ENCODE data around the gene PPP4R1.

Gene PPP4R1

GRCh38 chr18:9594823-9595596 is 19.3 kb downstream of the PPP4R1 start:
- DNase-seq = no peak

DNA sequence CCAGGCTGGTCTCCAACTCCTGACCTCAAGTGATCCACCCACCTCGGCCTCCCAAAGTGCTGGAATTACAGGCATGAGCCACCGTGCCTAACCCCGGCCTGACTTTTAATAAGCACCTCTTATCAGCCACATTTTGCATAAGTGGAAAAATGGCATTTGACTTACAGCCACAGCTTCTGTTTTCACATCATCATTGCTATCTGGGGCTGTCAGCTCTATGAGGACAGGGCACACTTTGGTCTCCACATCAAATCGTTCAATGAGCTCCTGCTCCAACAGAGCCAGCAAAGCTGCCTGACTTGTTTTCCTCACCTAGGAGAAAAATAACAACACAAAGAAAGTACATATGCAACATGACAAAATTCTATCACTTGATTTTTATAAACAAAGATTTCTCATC is 26.4 kb downstream of the PPP4R1 start:
- no peak for DNase-seq

DNA sequence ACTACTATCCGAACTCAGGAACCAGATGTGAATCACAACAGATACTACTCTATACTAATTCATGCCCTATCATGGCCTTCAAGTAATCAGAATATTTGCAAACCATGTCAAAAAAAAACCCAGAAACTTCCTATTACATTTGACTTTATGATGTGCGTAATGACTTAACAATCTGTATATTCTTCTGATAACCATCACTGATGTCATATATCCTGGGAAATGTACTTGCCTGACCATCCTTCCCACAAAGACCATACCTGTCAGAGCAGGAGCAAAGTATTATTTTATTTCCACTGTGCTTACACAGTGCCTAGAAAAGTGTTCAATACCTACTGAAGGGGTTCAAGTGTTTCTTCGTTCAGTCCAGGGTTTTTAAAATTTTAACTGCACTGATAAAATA is 27.5 kb downstream of the PPP4R1 start:
- no peak for DNase-seq

GRCh38 chr18:9581667-9582066 is 32.7 kb downstream of the PPP4R1 start:
- DNase-seq = no peak

GRCh38 chr18:9578306-9578705 is 36.1 kb downstream of the PPP4R1 start:
- no peak for DNase-seq

DNA sequence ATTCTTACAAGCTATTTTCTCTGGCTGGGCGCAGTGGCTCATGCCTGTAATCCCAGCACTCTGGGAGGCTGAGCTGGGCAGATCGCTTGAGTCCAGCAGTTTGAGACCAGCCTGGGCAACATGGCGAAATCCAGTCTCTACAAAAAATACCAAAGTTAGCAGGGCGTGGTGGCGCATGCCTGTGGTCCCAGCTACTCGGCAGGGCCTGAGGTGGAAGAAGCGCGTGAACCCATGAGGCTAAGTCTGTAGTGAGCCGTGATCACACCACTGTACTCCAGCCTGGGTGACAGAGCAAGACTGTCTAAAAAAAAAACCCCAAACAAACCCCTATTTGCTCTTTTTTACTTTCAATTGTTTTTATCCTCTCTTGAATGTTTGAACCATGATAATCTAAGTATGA is 37.0 kb downstream of the PPP4R1 start:
- no peak for DNase-seq

- peak in 10 of 14 donors; percentile 3 to 41 (median 12) for DNase-seq
Observed at GRCh38 chr18:9575558-9575957, 38.8 kb downstream of the PPP4R1 start.

- no peak for DNase-seq
Observed at GRCh38 chr18:9574473-9575115, 39.8 kb downstream of the PPP4R1 start.

- DNase-seq = no peak
Observed at GRCh38 chr18:9571546-9571945, 42.8 kb downstream of the PPP4R1 start.

DNA sequence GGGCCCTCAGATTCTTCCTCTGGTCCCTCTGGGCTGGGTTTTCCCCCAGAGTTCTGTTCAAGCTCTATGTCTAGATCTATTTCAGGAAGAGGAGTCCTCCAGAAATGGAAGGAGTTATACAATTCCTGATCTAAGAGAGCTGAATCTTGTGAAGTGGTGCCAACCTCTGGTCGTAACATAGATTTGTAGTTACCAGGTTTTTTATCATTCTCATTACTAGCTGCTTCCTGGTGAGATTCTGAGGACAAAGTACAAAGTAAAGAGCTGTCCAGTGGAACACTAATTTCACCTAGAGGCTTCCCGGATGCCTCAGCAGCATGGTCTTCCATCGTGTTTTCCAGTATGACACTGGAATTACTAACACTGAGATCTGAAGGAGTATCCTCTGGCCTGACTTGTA is 44.1 kb downstream of the PPP4R1 start:
- no peak for DNase-seq

DNA sequence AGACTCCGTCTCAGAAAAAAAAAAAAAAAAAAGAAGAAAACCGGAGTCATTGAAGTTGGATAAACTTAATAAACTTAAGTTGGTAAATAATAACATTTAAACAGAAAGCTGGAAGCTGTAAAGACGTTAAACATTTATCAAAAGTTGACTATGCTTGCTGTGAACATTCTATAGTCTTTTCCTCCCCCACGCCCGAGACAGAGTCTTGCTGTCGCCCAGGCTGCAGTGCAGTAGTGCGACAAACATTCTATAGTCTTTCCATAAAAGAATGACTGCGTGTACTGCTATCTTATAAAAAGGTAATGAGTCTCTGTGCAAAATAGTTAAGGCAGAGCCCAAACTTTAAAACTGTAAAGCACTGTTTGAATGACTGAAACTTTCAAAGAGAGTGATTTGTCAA is 45.2 kb downstream of the PPP4R1 start:
- DNase-seq = no peak

- no peak for DNase-seq
Observed at GRCh38 chr18:9568186-9568585, 46.2 kb downstream of the PPP4R1 start.

- DNase-seq = no peak
Observed at GRCh38 chr18:9565407-9565806, 49.0 kb downstream of the PPP4R1 start.

DNA sequence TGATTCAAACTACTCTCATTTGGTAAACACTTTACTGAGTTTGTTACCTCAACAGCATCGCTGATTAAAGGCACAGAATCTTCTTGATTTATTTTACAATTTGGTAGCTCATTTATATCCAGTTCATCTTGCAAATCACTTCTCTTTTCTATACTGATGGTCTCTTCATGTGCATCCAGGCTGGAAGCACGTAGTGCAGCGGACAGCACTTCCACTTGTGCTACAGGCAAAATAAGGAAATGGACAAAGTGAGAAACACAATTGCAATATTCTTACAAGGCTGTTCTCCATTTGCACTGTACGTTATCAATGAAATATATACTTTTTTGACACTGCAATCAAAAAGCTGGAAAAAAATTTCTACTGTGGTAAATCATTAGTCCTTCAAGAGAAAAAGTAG is 51.0 kb downstream of the PPP4R1 start:
- no peak for DNase-seq

GRCh38 chr18:9562584-9562983 is 51.8 kb downstream of the PPP4R1 start:
- DNase-seq = no peak

DNA sequence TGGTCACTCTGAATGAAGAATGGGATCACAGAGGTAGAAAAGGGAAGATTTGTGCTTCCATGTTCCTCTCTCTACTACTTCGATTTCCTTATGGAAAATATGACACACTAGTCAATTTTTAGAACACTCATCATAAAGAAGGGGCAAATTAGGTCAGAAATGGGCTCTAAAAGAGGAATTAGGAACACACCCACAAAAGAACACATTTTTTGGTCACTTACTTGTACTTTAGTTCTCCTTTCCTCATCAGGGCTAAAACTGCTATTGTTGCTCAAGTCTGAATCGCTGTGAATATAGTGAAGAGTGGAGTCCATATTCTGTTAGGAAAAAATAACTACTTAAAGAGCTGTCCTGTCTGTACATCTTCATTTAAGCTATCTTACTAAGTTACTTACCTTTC is 52.6 kb downstream of the PPP4R1 start:
- no peak for DNase-seq

GRCh38 chr18:9559253-9559652 is 55.1 kb downstream of the PPP4R1 start:
- DNase-seq = no peak

DNA sequence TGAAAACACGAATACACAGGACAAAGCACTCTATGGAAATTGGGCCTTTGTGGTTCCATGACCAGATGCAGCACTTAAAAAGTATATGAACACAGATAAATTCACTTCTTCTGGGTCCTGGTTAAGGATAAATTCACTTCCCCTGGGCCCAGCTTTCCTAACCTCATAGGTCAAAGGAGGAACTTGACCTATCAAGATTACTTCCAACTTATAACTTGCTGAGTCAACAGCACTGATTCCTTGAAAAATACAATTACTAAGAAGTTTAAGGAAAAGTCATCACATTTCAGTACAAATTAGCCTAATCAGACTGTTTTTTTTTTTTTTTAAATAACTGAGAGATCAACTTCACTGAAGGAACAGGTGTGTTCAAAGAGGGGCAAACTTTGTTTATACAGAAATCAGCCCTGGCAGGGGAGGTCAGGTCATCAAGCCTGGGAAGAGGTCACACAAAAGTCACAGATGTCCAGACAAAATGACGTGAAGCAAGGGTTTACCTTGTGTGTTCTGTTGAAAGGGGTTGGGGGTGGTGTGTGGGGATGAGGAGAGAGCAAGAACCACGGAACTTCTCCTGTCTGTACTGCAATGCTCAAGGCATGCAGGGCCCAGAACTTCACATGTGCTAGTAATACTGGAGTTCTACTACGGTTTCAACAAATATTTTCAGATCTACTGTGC is 55.8 kb downstream of the PPP4R1 start:
- DNase-seq = no peak

GRCh38 chr18:9557250-9557943 is 57.0 kb downstream of the PPP4R1 start:
- no peak for DNase-seq

GRCh38 chr18:9552616-9553015 is 61.7 kb downstream of the PPP4R1 start:
- DNase-seq = no peak

GRCh38 chr18:9552191-9552590 is 62.2 kb downstream of the PPP4R1 start:
- no peak for DNase-seq

- DNase-seq = no peak
Observed at GRCh38 chr18:9550429-9550828, 63.9 kb downstream of the PPP4R1 start.

GRCh38 chr18:9549405-9549804 is 65.0 kb downstream of the PPP4R1 start:
- no peak for DNase-seq

Data from C1 segment of cervical spinal cord (tissue), 14 donors.